ENCODE data around the gene TOP3B. TPM values are rescaled to one million over a fixed set of nuclear protein-coding genes. Genes with fewer than 3 reads are reported as not detected.

Gene TOP3B
- total and polyA plus RNA-seq, 9 of the 15 experiments (the other 6 are each of a cell fraction or from before 2014, with no cell fraction given): 3.0 to 188 (median 112) TPM

- Histone ChIP-seq H3K27ac (ENCODE audit: extremely low read depth, low read depth, low read length) (no peak overlapping the region; the same call in 2 of the 3 replicates), H2AFZ (ENCODE audit: low read depth, low read length) (no peak overlapping the region), H4K20me1 (replicated peaks; ENCODE audit: control insufficient read depth, insufficient read depth, low read length) (peaks cover 18% of the 10 kb centered on the region; the same call in 1 of the 2 replicates), H3K27me3 (ENCODE audit: control insufficient read depth in 2 of 2, insufficient read depth in 2 of 2, low read length in 2 of 2) (no peaks in the 10 kb centered on the region), H3K36me3 (ENCODE audit: control insufficient read depth, insufficient read depth, low read length) (peaks cover 62% of the 10 kb centered on the region), H3K4me2 (ENCODE audit: insufficient read depth, low read length) (no peak overlapping the region), H3K9ac (ENCODE audit: insufficient read depth in 1 of 2, low read depth in 2 of 2, low read length in 2 of 2) (peak overlapping the region in 1 of 2 experiments; percentile 3; a peak in 1 of 4 replicates), H3K9me3 (replicated peaks; ENCODE audit: control insufficient read depth, insufficient read depth, low read depth, low read length) (no peaks in the 10 kb centered on the region), H3K4me3 (no peak overlapping the region), H3K4me1 (replicated peaks in 1 of 2; ENCODE audit: control insufficient read depth in 2 of 2, insufficient read depth in 2 of 2, low read length in 2 of 2) (peaks cover 27 to 56% of the 10 kb centered on the region in 2 experiments), H3K79me2 (ENCODE audit: control insufficient read depth, insufficient read depth, low read length) (peaks cover 29% of the 10 kb centered on the region; the same call in 2 of the 3 replicates), H3K9me1 (ENCODE audit: control insufficient read depth, insufficient read depth, low read length) (peaks cover 18% of the 10 kb centered on the region)
- TF ChIP-seq, protein P1, sequence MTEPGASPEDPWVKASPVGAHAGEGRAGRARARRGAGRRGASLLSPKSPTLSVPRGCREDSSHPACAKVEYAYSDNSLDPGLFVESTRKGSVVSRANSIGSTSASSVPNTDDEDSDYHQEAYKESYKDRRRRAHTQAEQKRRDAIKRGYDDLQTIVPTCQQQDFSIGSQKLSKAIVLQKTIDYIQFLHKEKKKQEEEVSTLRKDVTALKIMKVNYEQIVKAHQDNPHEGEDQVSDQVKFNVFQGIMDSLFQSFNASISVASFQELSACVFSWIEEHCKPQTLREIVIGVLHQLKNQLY (CRISPR knock-in tag; conservative IDR thresholded peaks at IDR 0.05): 0 out of 4 replicates have a peak, but pooled peaks of 1 of the 2 experiments have one; percentile 13
- TF ChIP-seq ZNF274 (IDR thresholded peaks at IDR 0.05; ENCODE audit: borderline replicate concordance, low read depth, low read length): no peak
- no peak for TF ChIP-seq NFIX (CRISPR knock-in tag; IDR thresholded peaks at IDR 0.05; ENCODE audit: low read depth)
- TF ChIP-seq, protein P2, sequence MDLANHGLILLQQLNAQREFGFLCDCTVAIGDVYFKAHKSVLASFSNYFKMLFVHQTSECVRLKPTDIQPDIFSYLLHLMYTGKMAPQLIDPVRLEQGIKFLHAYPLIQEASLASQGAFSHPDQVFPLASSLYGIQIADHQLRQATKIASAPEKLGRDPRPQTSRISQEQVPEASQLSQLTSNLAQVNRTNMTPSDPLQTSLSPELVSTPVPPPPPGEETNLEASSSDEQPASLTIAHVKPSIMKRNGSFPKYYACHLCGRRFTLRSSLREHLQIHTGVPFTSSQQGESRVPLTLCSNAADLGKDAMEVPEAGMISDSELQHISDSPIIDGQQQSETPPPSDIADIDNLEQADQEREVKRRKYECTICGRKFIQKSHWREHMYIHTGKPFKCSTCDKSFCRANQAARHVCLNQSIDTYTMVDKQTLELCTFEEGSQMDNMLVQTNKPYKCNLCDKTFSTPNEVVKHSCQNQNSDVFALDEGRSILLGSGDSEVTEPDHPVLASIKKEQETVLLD (IDR thresholded peaks at IDR 0.05): no peak
- TF ChIP-seq PKNOX1 (IDR thresholded peaks at IDR 0.05): no peak
- no peak for TF ChIP-seq ZKSCAN1 (IDR thresholded peaks at IDR 0.05; ENCODE audit: low read depth, low read length)
- TF ChIP-seq ZNF644 (tag; IDR thresholded peaks at IDR 0.05; ENCODE audit: low read depth): no peak
- intact Hi-C loops (cut with micrococcal nuclease) (no loop called here), in situ Hi-C loops (cut with MboI) (loop anchor here (5.0 to 25.0 kb wide), 4 partner anchors 233 to 808 kb away; partner anchors contain the start of gene HIC2)
- 83% methylated on average over 7 of the region's 7 CpGs for WGBS (ENCODE audit: insufficient coverage, low coverage, missing lambda C conversion rate)
- POLR2A ChIA-PET: interaction anchor here (0.5 to 42.4 kb wide), 9 partner anchors 21 to 403 kb away, joined by 3 to 1041 read pairs (median 3); no protein-coding TSS in a partner anchor
- DNase-seq (ENCODE audit: extremely low read depth in 1 of 4, low spot score in 3 of 4) (no peak), FAIRE-seq (no peak), ATAC-seq (no peak)
- TSS peak; percentile 7 for BruUV-seq (replicated peaks)
- CTCF ChIA-PET (ENCODE audit: low intra/inter-chr PET ratio): interaction anchor here (1.1 kb wide), 1 partner anchor 232 kb away, joined by 3 read pairs; no protein-coding TSS in a partner anchor
Measured at GRCh38 chr22:21944871-21945270, 37.7 kb downstream of the TOP3B start.
